PC-3 (cell line): Measurements from ENCODE around the gene C1QL1. TPM values are rescaled to one million over a fixed set of nuclear protein-coding genes. Genes with fewer than 3 reads are reported as not detected.

Source experiments
- ATAC-seq: fragments of 200-7000 bp; cut with Tn5 transposase; 2 replicates; pipeline ENCODE4 v1.9.1; 2020; ENCODE audit warnings: mild to moderate bottlenecking, moderate library complexity
- BruUV-seq: library from RNA; stranded (reverse); fragments of 400-500 nt; replicated peaks from 2 replicates; lab custom pipeline; 2021; lab: Mats Ljungman, UMichigan
- CTCF ChIA-PET: fragments of 300-600 bp; sonication (Branson Sonifier 250); formaldehyde crosslinking; loops from one replicate; lab custom pipeline; 2022; ENCODE audit warnings: antibody characterized with exemption; lab: Charles Lee
- POLR2A ChIA-PET: fragments of 300-600 bp; sonication (Branson Sonifier 250); formaldehyde crosslinking; loops from one replicate; lab custom pipeline; 2022; ENCODE audit warnings: antibody characterized with exemption; ENCODE audit not compliant: unreplicated experiment; lab: Charles Lee
- DNase-seq: peaks from one replicate; pipeline ENCODE4 v3.0.0-alpha.2; 2015
- H2AFZ ChIP-seq: fragments of 300-600 bp; sonication (generic); 2 replicates; pipeline ENCODE4 v1.6.0; 2016; ENCODE audit warnings: antibody characterized with exemption, low read length
- H3F3A ChIP-seq: fragments of 300-600 bp; sonication (generic); one replicate; pipeline ENCODE4 v1.6.0; 2017; ENCODE audit warnings: antibody characterized with exemption, low read length, control low read depth, mild to moderate bottlenecking; ENCODE audit not compliant: unreplicated experiment
- H3K27ac ChIP-seq: fragments of 300-600 bp; sonication (generic); 2 replicates; pipeline ENCODE4 v1.5.1; 2016; ENCODE audit warnings: mild to moderate bottlenecking, low read length
- H3K27me3 ChIP-seq: fragments of 300-600 bp; sonication (generic); 2 replicates; pipeline ENCODE4 v1.6.1; 2016; ENCODE audit warnings: low read length, mixed read lengths
- H3K36me3 ChIP-seq: fragments of 300-600 bp; sonication (generic); 2 replicates; pipeline ENCODE4 v1.6.1; 2016; ENCODE audit warnings: low read depth, mixed run types, low read length, mixed read lengths
- H3K4me1 ChIP-seq: fragments of 300-600 bp; sonication (generic); 2 replicates; pipeline ENCODE4 v1.5.1; 2016; ENCODE audit warnings: low read length; ENCODE audit not compliant: insufficient read depth
- H3K4me2 ChIP-seq: fragments of 300-600 bp; sonication (generic); 2 replicates; pipeline ENCODE4 v1.6.0; 2016; ENCODE audit warnings: low read length
- H3K4me3 ChIP-seq: fragments of 300-600 bp; sonication (generic); 2 replicates; pipeline ENCODE4 v1.5.1; 2016; ENCODE audit warnings: mild to moderate bottlenecking, low read length, mixed read lengths
- H3K79me2 ChIP-seq: fragments of 300-600 bp; sonication (generic); 2 replicates; pipeline ENCODE4 v1.6.1; 2017; ENCODE audit warnings: low read length, mixed read lengths
- H3K9ac ChIP-seq: fragments of 300-600 bp; sonication (generic); 2 replicates; pipeline ENCODE4 v1.6.0; 2016; ENCODE audit warnings: mild to moderate bottlenecking, low read length
- H3K9me2 ChIP-seq: fragments of 300-600 bp; sonication (generic); replicated peaks from 2 replicates; pipeline ENCODE4 v1.6.1; 2016; ENCODE audit warnings: mixed run types, low read length, mixed read lengths
- H3K9me3 ChIP-seq: fragments of 300-600 bp; sonication (generic); 2 replicates; pipeline ENCODE4 v1.6.1; 2016; ENCODE audit warnings: low read length, mixed read lengths
- H4K20me1 ChIP-seq: fragments of 300-600 bp; sonication (generic); 2 replicates; pipeline ENCODE4 v1.6.1; 2016; ENCODE audit warnings: low read length, mixed read lengths
- EZH2 ChIP-seq: fragments of 300-600 bp; sonication (generic); IDR thresholded peaks from one replicate; pipeline ENCODE4 v1.6.1; 2017; ENCODE audit warnings: antibody characterized with exemption, mild to moderate bottlenecking, low read length; ENCODE audit not compliant: unreplicated experiment
- EZH2phosphoT487 ChIP-seq: fragments of 300-600 bp; sonication (generic); IDR thresholded peaks from 2 replicates; pipeline ENCODE4 v1.6.1; 2018; ENCODE audit warnings: mild to moderate bottlenecking, antibody characterized with exemption, low read length, borderline replicate concordance
- intact Hi-C: fragments of 100-400 bp; cut with micrococcal nuclease; formaldehyde crosslinking; loops from 2 replicates; pipeline ENCODE4 v1.9.0; 2023
- total RNA-seq: library from RNA; depleted of rRNA; stranded (reverse); fragments of >200 nt; gene quantifications from 2 replicates; pipeline ENCODE4 v1.2.3, GENCODE V29; 2014
- TF ChIP-seq, protein P1 (sequence below): fragments of 300-600 bp; sonication (generic); conservative IDR thresholded peaks from 2 replicates; pipeline ENCODE4 v1.5.1; 2017; ENCODE audit warnings: antibody characterized with exemption, low read depth, mild to moderate bottlenecking, low read length

C1QL1 gene
- total RNA-seq, 1 experiment from 2014 or later: 2.8 TPM

DNA sequence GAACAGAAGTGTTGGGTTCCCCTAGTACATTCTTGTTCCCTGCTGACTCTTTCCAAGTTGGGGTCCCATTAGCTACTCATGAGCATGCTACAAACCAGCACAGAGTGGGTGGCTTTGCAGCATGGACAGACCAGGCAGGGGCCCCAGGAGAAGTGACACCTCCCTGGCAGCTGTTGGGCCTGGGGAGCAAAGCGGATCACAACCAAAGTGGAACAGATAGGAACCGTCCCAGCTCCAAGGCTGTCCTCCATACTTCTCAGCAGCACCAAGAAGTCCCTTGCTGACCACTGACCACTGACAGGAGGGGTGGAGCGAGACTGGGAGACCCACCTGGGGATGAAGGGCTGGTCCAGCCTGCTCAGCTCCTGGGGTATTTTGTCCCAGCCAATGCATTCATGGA lies 40.4 kb downstream of the C1QL1 start:
- CTCF ChIA-PET: no interaction called here
- DNase-seq (no peak), ATAC-seq (no peak)
- Histone ChIP-seq H3K27ac (no peak overlapping the region), H4K20me1 (no peaks in the 10 kb centered on the region), H3F3A (peaks cover 7% of the 10 kb centered on the region), H3K27me3 (no peaks in the 10 kb centered on the region), H3K4me1 (0 out of 2 replicates have a peak, but pooled peaks cover 3% of the 10 kb centered on the region), H3K79me2 (no peaks in the 10 kb centered on the region), H3K36me3 (peaks cover 71% of the 10 kb centered on the region), H3K4me3 (no peak overlapping the region), H3K9me2 (no peaks in the 10 kb centered on the region), H3K9ac (no peak overlapping the region), H3K9me3 (no peaks in the 10 kb centered on the region), H2AFZ (no peak overlapping the region), H3K4me2 (no peak overlapping the region)
- TF ChIP-seq EZH2phosphoT487: no peak
- no peak for TF ChIP-seq EZH2
- TF ChIP-seq, protein P1, sequence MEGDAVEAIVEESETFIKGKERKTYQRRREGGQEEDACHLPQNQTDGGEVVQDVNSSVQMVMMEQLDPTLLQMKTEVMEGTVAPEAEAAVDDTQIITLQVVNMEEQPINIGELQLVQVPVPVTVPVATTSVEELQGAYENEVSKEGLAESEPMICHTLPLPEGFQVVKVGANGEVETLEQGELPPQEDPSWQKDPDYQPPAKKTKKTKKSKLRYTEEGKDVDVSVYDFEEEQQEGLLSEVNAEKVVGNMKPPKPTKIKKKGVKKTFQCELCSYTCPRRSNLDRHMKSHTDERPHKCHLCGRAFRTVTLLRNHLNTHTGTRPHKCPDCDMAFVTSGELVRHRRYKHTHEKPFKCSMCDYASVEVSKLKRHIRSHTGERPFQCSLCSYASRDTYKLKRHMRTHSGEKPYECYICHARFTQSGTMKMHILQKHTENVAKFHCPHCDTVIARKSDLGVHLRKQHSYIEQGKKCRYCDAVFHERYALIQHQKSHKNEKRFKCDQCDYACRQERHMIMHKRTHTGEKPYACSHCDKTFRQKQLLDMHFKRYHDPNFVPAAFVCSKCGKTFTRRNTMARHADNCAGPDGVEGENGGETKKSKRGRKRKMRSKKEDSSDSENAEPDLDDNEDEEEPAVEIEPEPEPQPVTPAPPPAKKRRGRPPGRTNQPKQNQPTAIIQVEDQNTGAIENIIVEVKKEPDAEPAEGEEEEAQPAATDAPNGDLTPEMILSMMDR: no peak
- BruUV-seq: no TSS peak
- POLR2A ChIA-PET: no interaction called here
- intact Hi-C loops: no loop called here

DNA sequence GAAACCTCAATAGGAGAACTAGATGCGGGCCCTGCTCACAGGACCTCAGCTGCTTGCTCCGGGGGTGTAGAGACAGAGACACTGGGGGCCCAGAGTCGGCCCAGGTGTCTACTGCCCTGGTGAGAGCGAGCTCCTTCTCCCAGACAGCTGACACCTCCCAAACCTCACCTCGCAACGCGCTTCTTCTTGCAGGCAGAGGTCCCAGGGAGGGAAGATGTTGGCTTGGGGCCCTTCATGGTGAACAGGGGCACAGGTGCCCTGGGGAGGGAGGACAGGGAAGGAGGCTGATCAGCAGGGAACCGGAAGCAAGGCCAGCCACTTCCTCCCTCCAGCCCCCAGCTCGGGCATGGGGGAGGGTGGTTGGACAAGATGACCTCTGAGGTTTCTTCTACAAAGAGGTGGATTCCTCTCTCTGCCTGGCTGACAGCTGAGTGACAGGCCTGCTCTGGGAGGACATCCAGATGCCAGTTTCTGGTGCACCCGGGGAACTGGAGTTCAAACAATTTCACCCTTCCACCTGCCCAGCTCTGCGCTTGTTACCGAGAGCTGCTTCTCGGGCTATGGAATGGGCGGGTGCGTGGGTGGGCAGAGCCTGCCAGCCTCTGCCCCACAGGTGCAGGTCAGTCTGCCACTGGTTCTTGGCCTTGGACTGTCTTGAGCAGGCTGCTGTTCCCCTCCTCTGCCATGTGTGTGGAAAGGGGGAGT lies 41.1 kb downstream of the C1QL1 start:
- POLR2A ChIA-PET: no interaction called here
- intact Hi-C loops: no loop called here
- Histone ChIP-seq H3K9me3 (no peaks in the 10 kb centered on the region), H4K20me1 (no peaks in the 10 kb centered on the region), H2AFZ (no peak overlapping the region), H3K36me3 (peaks cover 64% of the 10 kb centered on the region), H3K27me3 (no peaks in the 10 kb centered on the region), H3F3A (peaks cover 7% of the 10 kb centered on the region), H3K79me2 (no peaks in the 10 kb centered on the region), H3K27ac (no peak overlapping the region), H3K4me1 (0 out of 2 replicates have a peak, but pooled peaks cover 3% of the 10 kb centered on the region), H3K9ac (no peak overlapping the region), H3K4me3 (no peak overlapping the region), H3K4me2 (no peak overlapping the region), H3K9me2 (no peaks in the 10 kb centered on the region)
- DNase-seq: no peak
- BruUV-seq: no TSS peak
- CTCF ChIA-PET: no interaction called here
- TF ChIP-seq EZH2phosphoT487: no peak
- TF ChIP-seq, protein P1: no peak
- no peak for ATAC-seq
